Suppressor macrophage (primary cell): ENCODE results near the gene SLC13A4.
"Not testable (repeated sequence)": the region's sequence is repeated elsewhere in the genome, so short reads cannot be mapped to it uniquely, and the experiment has no call there.

Experiments
- DNase-seq, 4 experiments: peaks; one replicate each; pipeline ENCODE4 v3.0.0-alpha.2; 2020 to 2022

Gene SLC13A4

GRCh38 chr7:135690566-135690965, 37.4 kb downstream of the SLC13A4 start:
- no peak for DNase-seq

- no peak for DNase-seq
These were observed 40.5 kb downstream of the SLC13A4 start for GRCh38 chr7:135687466-135687865.

DNA sequence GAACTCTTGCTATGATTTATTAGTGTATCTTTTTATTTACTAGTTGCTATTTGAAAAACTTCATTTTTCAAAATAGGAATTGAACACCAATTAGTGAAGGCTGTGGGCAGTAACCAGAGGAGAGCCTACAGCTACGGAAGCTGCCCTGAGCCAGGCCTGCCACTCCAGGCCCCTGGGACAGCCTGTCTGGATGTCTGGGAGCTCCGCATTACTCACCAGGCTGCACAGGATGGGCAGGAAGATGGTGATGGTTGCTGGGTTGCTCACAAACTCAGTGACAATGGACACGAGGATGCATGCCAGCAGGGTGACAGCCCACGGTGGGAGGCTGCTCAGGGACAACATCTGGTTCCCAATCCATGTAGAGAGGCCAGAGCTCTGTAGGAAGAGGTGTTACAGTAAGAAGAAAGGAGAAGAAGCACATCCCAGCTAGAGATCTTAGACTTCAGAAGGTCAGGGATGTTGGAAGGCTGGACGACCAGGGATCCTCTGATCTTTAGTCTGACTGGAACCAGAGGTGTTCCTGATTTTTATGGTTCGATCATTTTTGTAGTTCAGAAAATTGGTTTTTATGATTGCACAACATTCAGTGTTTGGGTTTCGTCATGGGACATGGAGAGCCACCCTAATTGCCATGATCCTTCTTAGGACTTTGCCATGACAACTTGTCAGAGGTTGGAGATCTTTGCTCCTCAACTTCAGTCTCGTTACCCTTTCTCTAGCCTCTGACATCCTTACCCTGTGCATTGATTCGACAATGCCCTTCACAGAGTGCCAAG, 42.5 kb downstream of the SLC13A4 start:
- DNase-seq: no peak

DNA sequence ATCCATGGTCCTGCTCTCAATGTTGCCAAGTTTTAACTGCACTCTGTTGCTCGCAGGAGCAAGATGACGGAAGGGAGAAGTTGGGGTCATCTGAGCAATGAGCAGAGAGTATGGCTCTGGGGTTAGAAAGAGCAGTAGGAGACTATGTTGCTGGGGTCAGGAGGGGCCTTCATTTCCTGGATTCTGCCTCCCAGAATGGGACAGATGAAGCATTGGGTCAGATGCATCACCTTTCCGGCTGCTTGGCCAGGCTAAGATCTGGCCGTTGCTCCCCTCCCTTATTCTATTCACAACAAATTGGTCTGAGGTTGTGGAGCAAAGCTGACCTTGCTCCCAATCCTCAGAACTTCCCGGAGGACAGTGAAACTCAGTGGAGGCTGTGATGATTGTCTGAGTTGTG, 43.3 kb downstream of the SLC13A4 start:
- DNase-seq: no peak

DNA sequence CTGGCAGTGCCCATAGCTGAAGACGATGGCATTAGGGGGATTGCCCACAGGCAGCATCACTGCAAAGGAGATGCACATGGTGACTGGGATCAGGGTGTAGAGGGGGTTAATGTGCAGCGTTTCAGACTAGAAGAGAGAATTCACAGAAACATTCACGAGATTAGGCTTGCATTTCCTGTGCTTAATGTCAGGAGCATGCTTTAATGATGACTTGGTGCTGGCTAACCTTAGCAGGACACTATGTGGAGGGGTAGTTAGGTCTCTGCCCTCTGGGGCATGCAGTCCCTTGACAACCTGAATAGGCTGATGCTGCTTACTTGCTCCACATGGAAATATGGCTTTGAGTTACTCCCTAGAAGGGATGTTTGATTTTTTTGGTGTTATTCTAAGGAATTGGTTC, 43.9 kb downstream of the SLC13A4 start:
- no peak for DNase-seq

DNA sequence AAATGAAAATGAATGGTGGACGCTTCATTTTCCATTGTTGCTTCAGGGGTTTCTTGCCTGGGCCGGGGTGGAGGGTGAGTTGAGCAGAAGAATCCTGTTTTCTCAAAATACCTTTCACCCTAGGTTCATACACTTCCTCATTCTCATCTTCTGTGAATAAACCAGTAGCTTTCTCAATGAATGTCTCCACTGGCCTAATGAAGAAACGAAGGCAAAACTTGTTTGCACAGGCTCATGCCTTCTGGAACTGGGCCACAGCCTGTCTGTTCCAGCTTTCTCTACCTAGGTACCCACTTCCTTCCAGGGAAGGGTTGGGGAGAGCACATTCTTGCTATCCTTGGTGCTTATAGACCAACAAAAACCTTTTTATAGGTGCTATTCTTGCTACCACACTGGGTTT, 44.4 kb downstream of the SLC13A4 start:
- DNase-seq: no peak

- DNase-seq: no peak
These were observed 45.8 kb downstream of the SLC13A4 start for GRCh38 chr7:135682191-135682590.

GRCh38 chr7:135681762-135682161, 46.2 kb downstream of the SLC13A4 start:
- no peak for DNase-seq

DNA sequence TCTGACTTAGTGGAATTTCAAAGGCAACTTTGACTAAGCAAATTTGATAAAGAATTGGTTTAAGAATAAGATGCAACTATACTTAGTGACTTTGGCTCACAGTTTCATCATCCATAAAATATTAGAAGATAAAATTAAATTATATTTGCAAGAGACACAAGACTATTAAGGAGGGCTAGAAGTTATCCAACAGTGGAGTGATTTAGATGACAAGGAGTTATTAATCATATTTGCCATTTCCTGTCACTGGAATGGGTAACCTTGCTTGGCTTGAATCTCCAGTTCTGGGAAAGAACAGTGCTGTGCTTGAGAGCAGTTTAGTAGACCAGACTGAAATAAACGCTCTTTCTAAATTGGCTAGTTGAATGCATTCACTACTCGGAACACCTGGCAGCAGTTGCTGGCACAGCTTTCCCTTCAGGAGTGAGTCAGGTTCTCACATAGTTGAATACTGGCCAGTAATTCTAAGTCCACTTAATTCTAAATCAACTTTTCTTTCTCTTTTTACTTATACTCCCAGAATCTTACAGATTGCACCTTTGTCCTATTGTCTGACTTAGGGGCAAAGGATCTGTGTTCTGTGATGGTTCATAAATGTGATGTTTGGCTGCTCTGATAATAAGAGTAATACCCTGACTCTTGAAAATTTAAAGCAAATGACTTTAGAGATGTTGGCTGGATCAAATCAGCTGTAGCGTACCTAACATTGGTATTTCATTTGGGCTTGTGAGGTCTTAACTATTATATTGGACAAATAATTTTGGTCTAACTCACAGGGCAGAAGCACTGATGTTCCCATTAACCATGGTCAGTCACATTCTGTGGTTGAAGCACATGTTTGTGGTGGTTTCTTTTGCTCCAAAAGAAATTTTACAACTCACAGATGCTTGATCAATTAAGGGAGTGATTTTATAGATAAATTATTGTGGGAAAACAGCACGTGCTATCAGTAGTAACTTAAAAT, 49.1 kb downstream of the SLC13A4 start:
- DNase-seq: no peak

GRCh38 chr7:135673360-135673706, 54.7 kb downstream of the SLC13A4 start:
- no peak for DNase-seq

DNA sequence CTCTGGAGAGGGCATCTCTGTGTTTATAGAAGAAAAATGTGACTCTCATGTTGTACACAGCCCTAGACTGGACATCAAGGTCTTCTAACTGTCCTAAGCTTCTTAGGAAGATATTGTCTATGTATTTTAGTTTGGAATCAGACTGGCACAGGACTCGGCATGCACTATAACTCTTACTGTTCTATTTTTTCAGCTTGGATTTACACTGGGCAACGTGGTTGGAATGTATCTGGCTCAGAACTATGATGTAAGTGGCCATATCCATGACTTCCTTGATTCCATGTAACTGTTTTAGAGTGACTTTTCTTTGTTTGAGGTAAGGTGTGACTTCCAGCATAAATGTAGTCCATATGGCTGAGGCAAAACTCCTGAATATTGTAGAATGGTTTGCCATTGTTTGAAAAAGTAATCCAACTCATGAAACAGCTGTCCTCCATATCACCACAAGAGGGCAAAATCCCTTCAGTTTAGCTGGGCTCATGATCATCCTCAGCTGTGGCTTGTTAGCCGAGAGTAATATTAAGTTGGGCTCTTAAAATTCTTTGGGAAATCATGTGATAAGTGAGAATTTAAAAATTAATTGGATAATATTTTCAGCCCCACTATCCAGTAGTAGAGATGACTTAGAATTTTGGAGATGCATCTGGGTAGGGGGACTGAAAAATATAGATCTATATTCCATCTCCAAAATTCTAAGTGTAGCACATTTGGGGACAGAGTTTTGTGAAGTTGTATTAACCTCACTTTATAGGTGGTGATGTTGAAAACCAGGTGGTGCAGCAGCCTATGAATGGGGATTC, 55.2 kb downstream of the SLC13A4 start:
- peak; percentile 26 to 51 (median 40) for DNase-seq

DNA sequence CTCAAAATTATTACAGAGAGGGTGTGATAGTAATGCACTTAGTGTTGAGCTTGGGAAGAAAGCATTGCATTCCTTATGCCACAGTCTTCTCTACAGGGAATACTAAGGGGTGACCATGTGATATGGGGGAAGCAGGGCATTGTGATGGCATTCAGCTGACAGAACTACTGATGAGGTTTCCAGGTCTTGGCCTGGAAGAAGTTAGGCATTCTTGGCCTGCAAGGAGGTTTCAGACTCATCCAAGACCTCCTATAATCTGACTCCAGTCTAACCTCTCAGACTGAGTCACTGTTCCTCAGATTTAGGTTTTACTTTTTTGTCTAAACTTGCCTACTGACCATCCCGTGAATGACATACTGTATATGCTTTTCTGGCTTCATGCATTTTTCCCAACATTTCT, 57.8 kb downstream of the SLC13A4 start:
- peak in 1 of 4 experiments; percentile 6 for DNase-seq

DNA sequence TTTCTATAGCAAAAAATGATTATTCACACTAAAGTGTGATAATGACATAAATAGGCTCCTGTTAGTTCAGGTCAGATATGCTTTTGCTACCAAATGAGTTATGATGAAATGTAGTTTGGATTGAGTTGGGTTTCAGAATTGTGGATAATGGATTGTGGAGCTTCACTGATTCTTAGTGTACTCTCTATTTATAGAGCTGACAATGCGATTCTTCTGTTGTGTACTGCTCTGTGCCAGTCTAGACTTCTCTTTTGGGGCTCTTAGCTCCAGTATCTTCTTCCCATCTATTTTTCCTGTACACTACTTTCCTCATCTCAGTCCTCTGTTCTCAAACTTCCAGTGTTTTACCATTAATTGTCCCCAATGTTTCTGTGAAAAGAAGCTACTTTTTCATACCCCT, 58.2 kb downstream of the SLC13A4 start:
- no peak for DNase-seq

- DNase-seq: not testable (repeated sequence)
These were observed 59.1 kb downstream of the SLC13A4 start for GRCh38 chr7:135668852-135669395.

DNA sequence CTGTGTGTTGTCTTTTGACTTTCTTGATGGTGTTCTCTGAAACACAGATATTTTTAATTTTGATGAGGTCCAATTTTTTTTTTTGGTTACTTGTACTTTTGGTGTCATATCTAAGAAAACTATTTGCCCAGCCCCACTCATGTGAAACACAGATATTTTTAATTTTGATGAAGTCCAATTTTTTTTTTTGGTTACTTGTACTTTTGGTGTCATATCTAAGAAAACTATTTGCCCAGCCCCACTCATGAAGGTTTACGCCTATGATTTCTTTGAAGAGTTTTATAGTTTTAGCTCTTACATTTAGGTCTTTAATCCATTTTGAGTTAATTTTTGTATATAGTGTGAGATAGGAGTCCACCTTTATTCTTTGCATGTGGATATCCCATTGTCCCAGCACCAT, 60.4 kb downstream of the SLC13A4 start:
- not testable (repeated sequence) for DNase-seq

GRCh38 chr7:135666846-135667245, 61.1 kb downstream of the SLC13A4 start:
- peak; percentile 52 to 89 (median 73) for DNase-seq

DNA sequence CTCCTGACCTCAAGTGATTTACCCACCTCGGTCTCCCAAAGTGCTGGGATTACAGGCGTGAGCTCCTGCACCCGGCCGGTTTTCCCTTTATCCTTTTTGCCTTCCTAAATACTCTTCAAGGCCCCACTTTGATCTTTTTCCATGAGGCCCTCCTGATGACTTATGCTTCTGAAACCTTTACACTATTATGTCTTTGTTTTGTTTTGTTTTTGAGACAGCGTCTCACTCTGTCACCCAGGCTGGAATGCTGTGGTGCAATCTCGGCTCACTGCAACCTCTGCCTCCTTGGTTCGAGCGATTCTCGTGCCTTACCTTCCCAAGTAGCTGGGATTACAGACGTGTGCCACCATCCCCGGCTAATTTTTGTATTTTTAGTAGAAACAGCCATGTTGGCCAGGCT, 61.8 kb downstream of the SLC13A4 start:
- no peak for DNase-seq

- DNase-seq: no peak
These were observed 62.9 kb downstream of the SLC13A4 start for GRCh38 chr7:135665042-135665441.

GRCh38 chr7:135664046-135664589, 63.9 kb downstream of the SLC13A4 start:
- DNase-seq: peak in 1 of 4 experiments; percentile 55

- peak; percentile 97 to 99 (median 98) for DNase-seq
These were observed 65.4 kb downstream of the SLC13A4 start, which contains the start of gene STMP1 for GRCh38 chr7:135662373-135663114. STMP1 (plus strand) TSS chr7:135662514.

DNA sequence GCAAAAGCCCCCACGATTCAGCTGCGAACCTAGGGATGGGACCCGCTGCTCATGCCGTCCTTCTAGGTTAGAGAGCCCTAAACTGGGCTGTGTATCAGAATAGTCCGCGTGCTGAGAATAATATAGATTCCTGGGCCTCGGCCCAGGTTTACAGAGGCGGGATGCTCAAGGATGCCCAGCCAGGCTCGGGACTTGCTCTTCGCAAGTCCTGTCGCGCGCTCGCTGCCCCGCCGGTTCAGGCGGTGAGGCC, 65.9 kb downstream of the SLC13A4 start:
- no peak for DNase-seq
